Loucy (cell line): ENCODE measurements around the gene NBAS.

Experiments used
- H2AFZ ChIP-seq: fragments of 200-600 bp; sonication (generic); 2 replicates; pipeline ENCODE4 v1.6.0; 2016; ENCODE audit warnings: antibody characterized with exemption, mild to moderate bottlenecking, low read length, moderate library complexity
- H3F3A ChIP-seq: fragments of 200-600 bp; 2 replicates; pipeline ENCODE4 v1.6.0; 2016; ENCODE audit warnings: antibody characterized with exemption, low read depth, mild to moderate bottlenecking
- H3K27me3 ChIP-seq: fragments of 200-600 bp; sonication (generic); 2 replicates; pipeline ENCODE4 v1.6.1; 2014; ENCODE audit warnings: low read length, mild to moderate bottlenecking; ENCODE audit not compliant: insufficient read depth, poor library complexity, severe bottlenecking
- H3K36me3 ChIP-seq: fragments of 200-600 bp; sonication (generic); 2 replicates; pipeline ENCODE4 v1.6.1; 2016; ENCODE audit warnings: low read length; ENCODE audit not compliant: insufficient read depth
- H3K4me1 ChIP-seq: fragments of 200-600 bp; sonication (generic); 2 replicates; pipeline ENCODE4 v1.5.1; 2014; ENCODE audit warnings: low read length, mild to moderate bottlenecking; ENCODE audit not compliant: insufficient read depth, poor library complexity, severe bottlenecking
- H3K4me2 ChIP-seq: fragments of 200-600 bp; sonication (generic); 2 replicates; pipeline ENCODE4 v1.6.0; 2014; ENCODE audit warnings: antibody characterized with exemption, low read length, low read depth, mild to moderate bottlenecking; ENCODE audit not compliant: poor library complexity, severe bottlenecking
- H3K4me3 ChIP-seq: fragments of 200-600 bp; sonication (generic); 2 replicates; pipeline ENCODE4 v1.5.1; 2014; ENCODE audit warnings: low read length, mild to moderate bottlenecking, mixed read lengths; ENCODE audit not compliant: poor library complexity, severe bottlenecking
- H3K79me2 ChIP-seq: fragments of 200-600 bp; sonication (generic); 2 replicates; pipeline ENCODE4 v1.6.1; 2014; ENCODE audit warnings: low read length; ENCODE audit not compliant: insufficient read depth
- H3K9ac ChIP-seq: fragments of 200-600 bp; sonication (generic); 2 replicates; pipeline ENCODE4 v1.6.0; 2014; ENCODE audit warnings: mild to moderate bottlenecking, low read depth, low read length, moderate library complexity; ENCODE audit not compliant: poor library complexity, severe bottlenecking
- H3K9me2 ChIP-seq: fragments of 200-600 bp; sonication (generic); replicated peaks from 2 replicates; pipeline ENCODE4 v1.6.1; 2016; ENCODE audit warnings: low read depth, low read length, mixed read lengths
- H3K9me3 ChIP-seq: fragments of 200-600 bp; sonication (generic); 2 replicates; pipeline ENCODE4 v1.6.1; 2014; ENCODE audit warnings: mild to moderate bottlenecking, antibody characterized with exemption, low read length, low read depth; ENCODE audit not compliant: insufficient read depth
- H4K20me1 ChIP-seq: fragments of 200-600 bp; sonication (generic); 2 replicates; pipeline ENCODE4 v1.6.0; 2014; ENCODE audit warnings: antibody characterized with exemption, low read length, mild to moderate bottlenecking; ENCODE audit not compliant: insufficient read depth, poor library complexity, severe bottlenecking
- CTCF ChIP-seq: fragments of 200-600 bp; sonication (generic); conservative IDR thresholded peaks from 2 replicates; pipeline ENCODE4 v1.5.1; 2014; ENCODE audit warnings: mild to moderate bottlenecking, antibody characterized with exemption, low read length
- EZH2phosphoT487 ChIP-seq: fragments of 200-600 bp; IDR thresholded peaks from 2 replicates; pipeline ENCODE4 v1.6.1; 2018; ENCODE audit warnings: antibody characterized with exemption, mild to moderate bottlenecking, moderate library complexity, borderline replicate concordance

The NBAS gene

GRCh38 chr2:15200581-15200980, 360.6 kb downstream of the NBAS start:
- Histone ChIP-seq H2AFZ (no peak overlapping the region), H3K36me3 (no peaks in the 10 kb centered on the region; the same call in 1 of the 2 replicates), H3K9ac (no peak overlapping the region), H3K4me1 (peaks cover 21% of the 10 kb centered on the region), H3K4me2 (no peak overlapping the region), H3K27me3 (no peaks in the 10 kb centered on the region), H3K79me2 (no peaks in the 10 kb centered on the region), H4K20me1 (no peaks in the 10 kb centered on the region), H3K9me2 (no peaks in the 10 kb centered on the region), H3F3A (no peaks in the 10 kb centered on the region), H3K4me3 (no peak overlapping the region), H3K9me3 (no peaks in the 10 kb centered on the region)
- TF ChIP-seq CTCF: no peak

GRCh38 chr2:15198051-15198450, 363.1 kb downstream of the NBAS start:
- H3K79me2 ChIP-seq: no peaks in the 10 kb centered on the region
- peaks cover 4% of the 10 kb centered on the region for H3K36me3 ChIP-seq
- no peak for TF ChIP-seq CTCF
- no peak for TF ChIP-seq EZH2phosphoT487
- H3K4me2 ChIP-seq: peak overlapping the region; percentile 53
- H3K4me1 ChIP-seq: peaks cover 21% of the 10 kb centered on the region
- no peaks in the 10 kb centered on the region for H3F3A ChIP-seq
- H3K9ac ChIP-seq: peak overlapping the region; percentile 23
- no peaks in the 10 kb centered on the region for H4K20me1 ChIP-seq
- H3K9me2 ChIP-seq: no peaks in the 10 kb centered on the region
- peak overlapping the region; percentile 25 for H3K4me3 ChIP-seq
- H3K27me3 ChIP-seq: no peaks in the 10 kb centered on the region
- H2AFZ ChIP-seq: no peak overlapping the region
- no peaks in the 10 kb centered on the region for H3K9me3 ChIP-seq

GRCh38 chr2:15195813-15196212, 365.3 kb downstream of the NBAS start:
- H3K36me3 ChIP-seq: peaks cover 4% of the 10 kb centered on the region; the same call in 1 of the 2 replicates
- H2AFZ ChIP-seq: no peak overlapping the region
- H3K79me2 ChIP-seq: no peaks in the 10 kb centered on the region
- TF ChIP-seq CTCF (no peak), EZH2phosphoT487 (no peak)
- H3F3A ChIP-seq: no peaks in the 10 kb centered on the region
- no peaks in the 10 kb centered on the region for H3K9me3 ChIP-seq
- no peak overlapping the region for H3K4me3 ChIP-seq
- H3K9ac ChIP-seq: no peak overlapping the region
- no peaks in the 10 kb centered on the region for H3K9me2 ChIP-seq
- H3K4me1 ChIP-seq: peaks cover 27% of the 10 kb centered on the region
- no peak overlapping the region for H3K4me2 ChIP-seq
- H4K20me1 ChIP-seq: no peaks in the 10 kb centered on the region
- no peaks in the 10 kb centered on the region for H3K27me3 ChIP-seq
